Stimulated activated CD4-positive, alpha-beta T cell treated with anti-CD3 and anti-CD28 coated beads, Interleukin-2, amount 100 ng/mL, for 4 hours (primary cell): ENCODE results near the gene AGTRAP.

Experiments used
- DNase-seq: peaks from one replicate; pipeline ENCODE4 v3.0.0-alpha.2; 2020; ENCODE audit warnings: low read depth

The AGTRAP gene

DNA sequence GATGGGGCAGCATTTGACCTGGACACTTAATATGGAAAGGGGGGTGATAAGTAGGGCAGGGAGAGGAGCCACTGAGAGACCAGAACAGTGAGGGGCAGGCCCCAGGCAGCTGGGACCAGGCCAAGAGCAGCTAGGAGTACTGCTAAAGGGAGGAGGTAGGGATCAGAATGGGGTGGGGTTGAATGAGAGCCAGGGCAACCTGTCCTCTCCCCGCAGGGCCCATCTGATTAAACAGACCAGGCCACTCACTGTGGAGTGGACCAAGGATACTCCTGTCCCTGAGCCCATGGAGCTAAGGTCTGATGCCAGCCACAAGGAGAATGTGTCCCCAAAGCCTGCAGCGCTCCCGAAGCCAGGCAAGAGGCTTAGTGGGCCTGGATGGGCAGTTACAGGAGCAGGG, 28.2 kb downstream of the AGTRAP start:
- no peak for DNase-seq

DNA sequence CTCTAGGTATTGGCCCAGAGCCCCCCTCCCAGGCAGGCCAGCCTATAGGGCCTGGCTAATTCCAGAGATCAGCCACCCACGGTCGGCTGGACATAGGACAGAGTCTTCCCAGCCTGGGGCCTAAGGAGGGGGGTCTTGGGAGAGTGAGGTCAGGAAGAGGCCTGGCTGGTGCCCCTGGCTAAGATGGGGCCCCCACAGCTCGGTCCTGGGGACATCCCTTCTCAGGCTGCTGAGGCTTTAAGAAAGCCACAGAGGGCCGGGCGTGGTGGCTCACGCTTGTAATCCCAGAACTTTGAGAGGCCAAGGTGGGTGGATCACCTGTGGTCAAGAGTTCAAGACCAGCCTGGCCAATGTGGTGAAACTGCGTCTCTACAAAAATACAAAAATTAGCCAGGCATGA, 28.6 kb downstream of the AGTRAP start:
- DNase-seq = no peak

DNA sequence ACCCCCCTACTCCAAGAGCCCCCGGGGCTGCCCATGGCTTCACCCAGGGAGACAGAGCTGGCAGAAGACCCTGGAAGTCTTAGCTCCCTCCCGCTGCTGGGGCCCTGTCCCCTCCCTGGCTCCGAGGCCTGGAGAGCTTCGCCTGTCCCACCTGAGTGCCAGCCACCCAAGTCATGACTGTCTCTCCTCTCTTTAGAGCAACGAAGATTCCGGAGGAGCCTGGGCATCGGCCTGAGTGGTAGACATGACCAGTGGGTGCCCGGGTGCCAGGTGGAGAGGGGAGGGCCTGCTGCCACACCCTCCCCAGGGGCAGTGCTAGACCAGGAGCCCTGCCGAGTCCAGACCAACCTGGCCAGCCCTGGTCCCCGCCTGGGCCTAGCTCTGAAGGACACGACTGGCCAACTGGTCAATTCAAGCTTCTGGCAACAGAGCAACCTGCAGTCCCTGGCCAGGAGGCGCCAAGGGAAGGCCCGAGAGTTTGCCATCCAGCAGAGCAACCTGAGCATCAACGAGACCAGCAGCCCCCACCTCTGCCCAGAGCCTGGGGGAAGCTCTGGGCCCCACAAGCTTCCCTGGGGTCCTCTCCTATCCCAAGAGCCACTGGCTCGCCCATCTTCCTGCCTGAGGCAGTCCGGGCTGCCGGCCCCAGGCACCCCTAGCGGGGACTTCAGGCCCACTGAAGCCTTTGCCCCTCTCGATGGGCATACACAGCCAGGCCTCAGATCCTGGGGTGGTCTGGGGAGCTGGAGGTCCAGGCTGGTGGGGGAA, 29.9 kb downstream of the AGTRAP start:
- DNase-seq = no peak

DNA sequence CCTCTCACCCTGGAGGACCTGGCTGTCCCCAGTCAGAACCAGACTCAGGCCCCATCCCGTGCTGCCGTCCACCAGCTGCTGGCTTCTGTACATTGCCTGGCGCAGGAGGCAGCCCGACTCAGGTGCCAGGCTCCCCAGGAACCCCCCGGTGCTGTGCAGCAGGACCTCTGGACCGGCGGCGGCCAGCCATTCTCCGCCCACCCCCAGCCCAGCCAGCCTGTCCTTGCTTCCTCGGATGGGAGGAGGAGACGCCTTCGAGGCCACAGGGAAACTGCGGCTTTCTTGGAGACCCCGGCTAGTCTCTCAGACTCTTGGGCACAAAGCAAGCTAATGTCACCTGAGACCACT, 30.5 kb downstream of the AGTRAP start:
- no peak for DNase-seq

DNA sequence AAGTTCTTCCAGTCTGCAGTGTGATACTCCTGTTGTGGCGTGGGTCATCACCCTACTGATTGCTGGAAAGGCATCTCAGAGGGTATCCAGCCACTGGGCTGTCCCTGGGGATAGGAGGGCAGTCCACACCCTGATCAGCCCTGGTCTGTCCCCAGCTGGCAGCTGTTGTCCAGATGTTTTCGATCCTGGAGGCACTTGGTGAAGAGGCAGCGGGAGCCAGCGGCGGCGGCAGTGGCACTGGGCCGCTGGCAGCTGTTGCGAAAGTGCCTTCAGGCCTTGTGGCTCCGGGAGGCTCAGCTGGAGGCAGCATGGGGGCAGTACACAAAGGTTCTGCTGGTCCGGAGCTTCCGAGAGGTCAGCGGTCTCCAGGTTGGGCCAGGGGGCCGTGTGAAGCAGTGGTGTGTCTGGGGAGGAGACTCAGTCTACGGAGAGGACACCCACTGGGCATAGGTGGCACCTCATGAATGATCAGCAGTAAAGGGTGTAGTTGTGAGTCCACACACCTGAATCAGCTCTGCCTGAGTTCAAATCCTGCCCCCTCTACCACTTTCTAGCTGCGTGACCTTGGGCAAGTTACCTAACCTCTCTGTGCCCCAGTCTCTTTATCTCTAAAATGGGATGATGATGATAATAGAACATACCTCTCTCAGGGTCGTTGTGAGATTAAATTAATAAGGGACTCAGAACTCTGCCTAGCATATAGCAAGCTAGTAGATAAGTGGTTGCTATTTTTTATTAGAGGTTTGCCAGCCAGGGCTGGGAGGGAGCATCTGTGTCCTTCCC, 32.2 kb downstream of the AGTRAP start:
- no peak for DNase-seq

DNA sequence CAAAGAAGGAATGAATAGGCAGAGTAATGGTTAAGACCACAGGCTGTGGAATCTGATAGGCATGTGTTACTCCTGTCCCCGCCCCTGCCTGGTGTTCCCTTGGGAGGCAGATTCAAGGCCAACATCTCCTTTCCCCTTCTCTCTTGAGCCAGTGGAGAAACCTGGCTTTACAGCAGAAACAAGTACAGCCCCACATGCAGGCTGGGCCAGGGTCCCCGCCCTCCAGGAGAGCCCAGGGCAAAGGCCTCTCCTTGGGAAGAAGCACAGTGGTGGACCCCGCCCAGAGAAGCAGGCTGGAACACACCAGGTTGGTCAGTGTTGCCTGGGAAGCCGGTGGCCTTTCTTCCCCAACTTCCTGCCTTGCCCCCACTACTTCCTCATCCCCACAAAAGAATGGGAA, 32.9 kb downstream of the AGTRAP start:
- no peak for DNase-seq

DNA sequence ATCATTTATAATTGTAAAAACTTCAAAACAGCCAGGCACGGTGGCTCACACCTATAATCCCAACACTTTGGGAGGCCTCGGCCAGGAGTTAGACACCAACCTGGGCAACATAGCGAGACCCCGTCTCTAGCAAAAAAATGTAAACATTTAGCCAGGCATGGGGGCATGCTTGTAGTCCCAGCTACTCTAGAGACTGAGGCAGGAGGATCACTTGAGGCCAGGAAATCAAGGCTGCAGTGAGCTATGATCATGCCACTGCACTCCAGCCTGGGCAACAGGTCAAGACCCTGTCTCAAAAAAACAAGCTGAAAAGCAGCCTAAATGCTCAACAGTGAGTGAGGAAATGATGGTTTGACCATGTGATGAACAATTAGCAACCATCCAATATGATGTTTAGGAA, 33.3 kb downstream of the AGTRAP start:
- DNase-seq = no peak

DNA sequence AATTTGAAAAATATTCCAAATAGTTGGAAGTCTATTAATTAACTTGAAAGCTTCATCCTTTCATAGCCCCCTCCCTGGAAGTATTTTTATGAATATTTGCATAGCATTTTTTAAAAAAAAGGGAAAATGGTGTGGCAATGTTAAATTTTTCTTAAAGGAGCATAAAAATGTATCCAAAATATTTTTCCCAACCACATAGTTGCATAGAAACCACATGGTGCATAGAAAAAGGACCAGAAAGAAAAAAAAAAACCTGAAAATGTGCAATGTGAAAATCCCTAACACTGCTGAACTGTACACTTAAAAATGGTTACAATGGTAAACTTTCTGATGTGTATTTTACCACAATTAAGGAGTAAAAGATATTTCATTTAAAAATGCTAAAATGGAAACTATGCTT, 34.1 kb downstream of the AGTRAP start:
- no peak for DNase-seq

DNA sequence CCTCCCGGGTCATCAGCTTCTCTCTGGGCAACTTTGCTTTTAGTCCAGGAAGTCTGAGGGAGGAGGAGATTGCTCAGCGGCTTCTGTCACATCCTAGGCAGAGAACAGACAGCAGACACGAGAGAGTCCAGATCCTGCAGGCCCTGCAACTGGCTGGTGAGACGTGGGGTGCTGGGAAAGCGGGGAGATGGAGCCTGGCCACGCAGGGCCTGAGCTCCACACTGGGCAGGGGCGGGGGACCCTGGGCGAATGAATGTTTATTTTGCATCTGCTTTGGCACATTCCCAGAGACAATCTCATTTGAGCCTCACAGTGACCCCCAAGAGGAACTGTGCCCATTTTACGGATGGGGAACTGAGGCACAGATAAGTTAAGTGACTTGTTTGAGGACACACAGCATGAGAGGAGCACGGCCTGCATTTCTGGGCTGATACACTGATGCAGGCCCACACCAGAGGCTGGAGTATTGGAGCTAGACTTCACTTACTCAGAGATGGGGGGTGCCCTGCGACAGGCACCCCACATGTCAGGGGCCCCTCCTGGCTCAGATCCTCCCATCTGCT, 35.6 kb downstream of the AGTRAP start:
- DNase-seq = no peak

DNA sequence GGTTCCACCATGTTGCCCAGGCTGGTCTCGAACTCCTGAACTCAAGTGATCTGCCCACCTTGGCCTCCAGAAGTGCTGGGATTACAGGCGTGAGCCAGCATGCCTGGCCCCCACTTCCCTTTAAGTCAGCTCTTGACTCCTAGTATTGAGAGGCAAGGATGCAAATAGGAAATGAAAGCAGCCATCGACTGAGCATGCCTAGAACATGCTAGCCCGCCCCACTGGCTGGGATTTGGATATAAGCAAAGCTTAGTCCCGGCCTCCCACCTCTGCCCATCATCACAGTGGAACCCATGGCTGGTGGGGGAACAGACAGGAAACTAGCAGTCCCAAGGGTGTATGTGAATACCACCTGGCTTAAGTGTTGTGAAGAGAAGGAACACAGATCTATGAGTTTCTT, 36.5 kb downstream of the AGTRAP start:
- DNase-seq = no peak

DNA sequence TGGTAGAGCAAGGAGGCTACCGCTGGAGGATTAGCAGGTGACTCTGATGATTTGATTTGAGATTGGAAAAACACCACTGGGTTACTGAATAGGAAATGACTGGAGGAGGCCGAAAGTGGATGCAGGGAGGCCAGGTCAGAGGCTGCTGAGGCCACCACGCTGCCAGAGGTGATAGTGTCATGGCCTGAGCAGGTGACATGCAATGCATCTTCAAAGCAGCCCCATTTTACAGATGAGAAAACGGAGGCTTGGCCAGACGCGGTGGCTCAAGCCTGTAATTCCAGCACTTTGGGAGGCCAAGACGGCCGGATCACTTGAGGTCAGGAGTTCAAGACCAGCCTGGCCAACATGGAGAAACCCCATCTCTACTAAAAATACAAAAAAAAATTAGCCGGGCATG, 38.8 kb downstream of the AGTRAP start:
- no peak for DNase-seq

DNA sequence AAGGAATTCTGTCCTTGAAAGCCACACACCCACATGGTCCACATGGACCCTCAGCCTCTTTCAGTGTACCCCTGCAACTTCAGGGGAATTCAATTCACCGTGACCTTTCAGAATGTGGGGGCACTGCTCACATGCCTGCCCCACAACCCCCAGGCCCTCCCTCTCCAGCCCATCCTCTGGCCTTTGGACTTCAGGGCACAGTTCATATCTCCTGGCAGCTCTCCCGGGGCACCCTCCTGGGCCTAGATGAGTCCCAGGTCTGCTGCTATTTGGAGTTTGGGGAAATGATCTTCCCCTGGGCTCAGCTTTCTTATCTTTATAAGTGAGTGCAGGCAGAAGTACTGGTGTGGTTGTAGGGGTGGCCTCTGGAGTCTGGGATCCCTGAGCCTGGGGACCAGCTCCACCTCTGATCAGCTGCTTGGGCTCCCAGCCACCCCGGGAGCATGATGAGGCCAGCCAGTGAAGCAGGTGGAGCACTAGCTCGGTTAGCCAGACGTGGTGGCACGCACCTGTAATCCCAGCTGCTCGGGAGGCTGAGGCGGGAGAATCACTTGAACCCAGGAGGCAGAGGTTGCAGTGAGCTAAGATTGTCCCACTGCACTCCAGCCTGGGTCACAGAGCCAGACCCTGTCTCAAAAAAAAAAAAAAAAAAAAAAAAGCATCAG, 41.9 kb downstream of the AGTRAP start:
- DNase-seq = no peak

DNA sequence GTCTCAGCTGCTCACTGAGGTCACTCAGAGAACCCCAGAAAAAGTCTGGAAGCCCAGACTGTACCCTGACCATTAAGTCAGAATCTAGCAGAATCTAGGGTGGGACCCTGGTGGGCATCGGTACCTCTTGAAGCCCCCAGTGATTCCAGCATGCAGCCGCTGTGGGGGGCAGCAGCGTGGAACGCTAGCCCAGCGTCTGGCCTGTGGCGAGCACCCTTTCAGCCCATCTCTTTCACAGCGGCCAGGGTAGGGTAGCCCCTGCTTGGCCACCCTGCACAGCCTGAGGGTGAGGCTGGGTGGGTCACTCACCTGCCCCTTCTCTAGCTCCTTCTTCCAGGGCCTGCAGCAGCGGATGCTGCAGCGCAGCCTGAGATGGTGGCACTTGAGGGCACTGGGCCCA, 42.4 kb downstream of the AGTRAP start:
- DNase-seq = no peak

DNA sequence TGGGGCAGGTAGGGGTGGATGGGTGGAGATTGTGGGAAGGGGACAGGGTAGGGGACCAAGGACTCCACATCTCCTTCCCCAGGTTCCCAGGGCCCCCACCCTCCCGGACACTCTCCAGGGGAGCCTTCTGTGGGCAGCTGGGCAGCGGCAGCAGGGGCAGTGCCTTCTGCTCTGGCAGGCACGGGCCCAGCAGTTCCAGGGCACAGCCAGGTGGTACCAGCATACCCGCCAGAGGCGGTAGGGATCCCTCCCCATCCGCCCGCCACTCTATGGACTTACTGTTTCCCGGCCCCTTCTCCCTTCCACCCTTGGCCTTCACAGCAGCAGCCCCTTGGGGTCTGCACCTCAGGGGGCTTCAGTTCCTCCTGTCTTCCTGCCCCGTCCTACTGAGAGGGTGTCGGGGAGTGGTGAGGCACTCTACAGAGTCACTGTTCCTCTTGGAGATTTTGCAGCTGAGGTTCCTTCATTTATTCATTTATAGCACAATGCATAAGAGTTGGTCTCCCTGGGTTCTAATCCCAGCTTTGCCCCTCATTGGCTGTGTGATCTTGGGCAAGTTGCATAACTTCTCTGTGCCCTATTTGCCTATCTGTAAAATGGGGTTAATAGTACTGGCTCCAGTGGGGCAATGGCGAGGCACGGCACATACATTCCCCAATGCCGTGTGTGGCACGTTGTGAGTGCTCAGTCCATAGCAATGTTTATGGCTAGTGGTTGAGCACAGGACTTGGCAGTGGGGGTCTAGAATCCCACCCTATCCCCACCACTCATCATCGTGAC, 43.1 kb downstream of the AGTRAP start:
- DNase-seq = no peak

DNA sequence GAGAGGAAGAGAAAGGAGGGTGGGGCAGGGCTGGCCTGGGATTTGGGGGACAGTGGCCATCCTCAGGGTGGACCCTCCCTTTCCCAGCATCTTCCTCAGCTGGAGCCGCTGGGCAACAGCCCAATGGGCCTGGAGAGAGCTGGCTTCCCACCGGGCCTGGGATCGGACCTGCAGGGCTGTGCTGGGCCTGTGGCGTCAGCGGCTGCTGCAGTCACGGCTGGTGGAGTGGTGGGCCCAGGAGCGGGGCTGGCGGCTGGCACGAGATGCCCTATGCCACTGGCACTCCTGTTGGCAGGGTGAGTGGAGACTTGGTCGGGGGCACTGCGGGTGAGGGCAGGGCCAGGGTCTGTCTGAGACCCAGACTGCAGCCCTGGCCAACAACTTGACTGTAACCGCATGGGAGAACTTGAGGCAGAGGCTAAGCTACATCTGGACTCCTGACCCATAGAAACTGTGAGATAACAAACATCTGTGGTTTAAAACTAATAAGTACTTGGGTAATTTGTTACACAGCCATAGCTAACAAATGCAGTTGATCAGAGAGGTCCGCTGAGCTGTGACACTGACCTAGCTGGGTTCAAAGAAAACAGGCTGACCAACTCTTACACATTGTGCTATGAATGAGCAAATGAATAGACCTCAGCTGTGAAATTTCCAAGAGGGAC, 43.9 kb downstream of the AGTRAP start:
- DNase-seq = no peak

DNA sequence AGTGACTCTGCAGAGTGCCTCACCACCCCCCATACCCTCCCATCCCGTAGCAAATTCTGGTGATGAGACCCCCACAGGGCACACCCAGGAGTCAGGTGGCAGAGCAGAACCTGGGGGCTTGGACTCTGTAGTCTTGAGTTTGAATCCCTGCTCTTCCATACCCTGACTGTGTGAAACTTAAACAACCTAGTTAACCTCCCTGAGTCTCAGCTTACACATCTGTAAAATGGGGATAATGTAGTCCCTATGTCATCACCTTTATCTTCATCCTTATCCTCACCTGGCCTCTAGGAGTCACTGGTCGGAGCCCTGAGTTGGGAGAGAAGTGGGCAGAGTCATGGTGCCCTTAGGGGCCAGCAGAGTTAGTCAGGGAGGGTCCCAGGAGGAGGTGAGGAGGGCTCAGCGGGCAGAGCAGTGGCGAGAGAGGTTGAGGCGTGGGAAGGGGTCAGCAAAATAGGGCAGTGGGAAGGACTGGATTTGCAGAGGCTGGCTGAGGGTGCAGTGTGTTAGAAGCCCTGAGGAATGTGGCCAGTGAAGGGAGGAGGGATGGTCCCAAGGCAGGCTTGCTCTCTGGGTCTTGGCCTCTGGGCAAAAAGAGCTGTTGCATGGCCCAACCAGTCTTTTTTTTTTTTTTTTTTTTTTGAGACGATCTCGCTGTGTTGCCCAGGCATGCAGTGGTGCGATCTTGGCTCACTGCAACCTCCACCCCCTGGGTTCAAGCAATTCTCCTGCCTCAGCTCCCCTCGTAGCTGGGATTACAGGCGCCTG, 44.6 kb downstream of the AGTRAP start:
- DNase-seq = no peak

DNA sequence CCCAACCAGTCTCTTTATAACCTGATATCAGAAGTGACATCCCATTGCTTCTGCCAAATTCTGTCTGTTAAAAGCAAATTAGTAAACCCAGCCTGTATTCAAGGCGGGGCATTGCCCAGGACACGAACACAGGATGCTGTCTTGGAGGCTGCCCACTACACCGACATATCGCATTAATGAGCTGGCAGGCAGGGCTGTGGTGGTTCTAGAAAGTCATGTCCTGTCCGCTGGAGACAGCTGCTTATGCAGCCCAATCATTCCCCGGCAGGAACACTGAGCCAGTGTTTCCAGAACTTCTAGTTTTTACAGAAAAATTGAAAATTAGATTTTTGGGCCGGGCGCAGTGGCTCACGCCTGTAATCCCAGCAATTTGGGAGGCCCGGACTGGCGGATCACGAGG, 45.4 kb downstream of the AGTRAP start:
- DNase-seq = no peak

DNA sequence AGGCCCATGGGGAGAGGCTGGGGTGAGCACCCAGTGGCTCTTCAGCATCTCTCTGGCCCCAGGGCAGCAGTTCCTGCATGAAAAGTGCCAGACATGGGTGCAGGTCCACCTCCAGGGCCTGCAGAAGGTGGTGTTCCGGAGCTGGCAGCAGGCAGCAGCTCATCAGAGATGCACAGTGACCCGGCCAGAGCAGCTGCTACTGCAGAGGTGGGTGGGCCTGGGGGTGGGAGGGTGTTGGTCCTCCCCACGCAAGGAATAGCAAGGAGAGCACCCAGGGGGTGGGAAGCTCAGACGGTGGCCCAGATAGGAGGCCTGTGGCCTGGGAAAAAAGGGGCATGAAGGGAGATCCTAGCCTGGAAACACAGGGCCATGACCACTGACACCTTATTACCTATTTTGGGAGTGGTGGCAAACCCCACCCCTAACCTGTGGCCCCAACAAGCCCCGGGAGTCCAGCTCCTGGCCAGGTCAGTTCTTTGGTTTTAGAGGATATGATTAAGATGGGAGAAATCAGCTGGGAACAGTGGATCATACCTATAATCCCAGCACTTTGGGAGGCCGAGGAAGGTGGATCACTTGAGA, 46.3 kb downstream of the AGTRAP start:
- no peak for DNase-seq

DNA sequence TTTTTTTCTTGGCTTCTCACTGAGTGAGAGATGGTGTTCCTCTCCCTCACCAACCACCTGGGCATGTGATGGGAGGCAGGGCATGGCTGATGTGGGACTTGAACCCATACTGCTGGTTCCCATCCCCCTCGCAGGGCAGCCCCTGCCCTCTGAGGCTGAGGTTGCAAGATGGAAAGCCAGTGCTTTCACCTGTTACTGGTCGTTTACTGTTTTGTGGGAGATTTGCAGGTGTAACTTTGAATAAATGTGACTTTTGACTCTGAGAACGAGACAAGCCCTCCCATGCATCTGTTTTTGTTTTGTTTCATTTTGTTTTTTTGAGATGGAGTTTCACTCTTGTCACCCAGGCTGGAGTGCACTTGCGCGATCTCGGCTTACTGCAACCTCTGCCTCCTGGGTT, 47.6 kb downstream of the AGTRAP start:
- no peak for DNase-seq

DNA sequence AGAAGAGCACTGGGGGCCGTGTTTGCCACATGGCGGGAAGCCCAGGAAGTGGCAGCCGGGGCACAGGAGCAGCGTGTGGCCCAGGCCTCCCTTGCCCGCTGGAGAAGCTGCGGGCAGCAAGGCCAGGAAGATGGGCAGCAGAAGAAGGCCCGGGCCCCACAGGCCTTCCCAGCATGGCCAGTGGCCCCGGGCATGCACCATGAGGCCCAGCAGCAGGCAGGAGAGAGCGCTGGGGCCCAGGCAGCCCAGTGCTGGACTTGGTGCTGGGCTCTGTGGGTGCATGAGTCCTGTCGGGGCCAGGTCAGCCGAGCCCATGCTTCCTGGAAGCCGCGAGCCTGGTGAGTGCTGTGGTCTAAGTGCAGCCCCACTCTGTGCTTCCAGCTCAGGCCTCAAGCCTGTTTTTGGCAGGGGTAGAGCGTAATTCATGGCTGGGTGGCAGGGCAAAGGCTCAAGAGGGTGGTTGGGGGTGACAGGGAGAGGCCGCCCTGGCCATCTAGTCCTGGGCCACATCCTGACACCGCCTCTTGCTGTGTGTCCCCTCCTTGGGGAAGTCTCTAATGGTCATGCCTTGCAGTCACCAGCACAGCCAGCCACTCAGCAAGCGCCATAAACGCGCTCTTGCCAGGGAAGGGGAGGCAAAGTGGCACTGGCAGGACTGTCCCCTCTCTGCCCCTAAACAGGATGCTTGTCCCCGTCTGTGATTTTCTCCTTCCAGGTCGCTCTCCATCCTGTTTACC, 48.5 kb downstream of the AGTRAP start:
- no peak for DNase-seq
